HepG2 (cell line): ENCODE results near the gene PMS1. TPM values are rescaled to one million over a fixed set of nuclear protein-coding genes. Genes with fewer than 3 reads are reported as not detected.

ENCODE experiments used
- DMAP1 ChIP-seq: IDR thresholded peaks from 2 replicates; pipeline ENCODE4 v1.6.1; 2016
- FOXK2 ChIP-seq: fragments of 450-650 bp; IDR thresholded peaks from 2 replicates; pipeline ENCODE4 v1.6.1; 2016
- HOXD1 ChIP-seq: sonication (generic); formaldehyde crosslinking; IDR thresholded peaks from 2 replicates; pipeline ENCODE4 v1.5.0; 2020; ENCODE audit warnings: missing genetic modification reagents
- MEIS1 ChIP-seq: sonication (generic); formaldehyde crosslinking; IDR thresholded peaks from 2 replicates; pipeline ENCODE4 v1.9.0; 2021; ENCODE audit warnings: mild to moderate bottlenecking, missing genetic modification reagents, moderate library complexity, borderline replicate concordance
- PCBP1 ChIP-seq: fragments of 200-400 bp; formaldehyde crosslinking; IDR thresholded peaks from 2 replicates; pipeline ENCODE4 v1.6.1; 2017; ENCODE audit warnings: mild to moderate bottlenecking, low read depth, low read length, borderline replicate concordance
- SRSF9 ChIP-seq: fragments of 200-400 bp; formaldehyde crosslinking; IDR thresholded peaks from 2 replicates; pipeline ENCODE4 v1.6.1; 2018; ENCODE audit warnings: borderline replicate concordance, mild to moderate bottlenecking, low read depth, low read length; ENCODE audit not compliant: insufficient read depth, poor library complexity, severe bottlenecking
- TERF1 ChIP-seq: sonication (generic); formaldehyde crosslinking; IDR thresholded peaks from 2 replicates; pipeline ENCODE4 v1.8.0; 2022; ENCODE audit warnings: mild to moderate bottlenecking, missing genetic modification reagents, moderate library complexity
- TFDP1 ChIP-seq: IDR thresholded peaks from 2 replicates; pipeline ENCODE4 v1.6.1; 2016; ENCODE audit warnings: missing compliant biosample characterization, missing genetic modification reagents, borderline replicate concordance
- ZFX ChIP-seq: sonication (generic); formaldehyde crosslinking; IDR thresholded peaks from 2 replicates; pipeline ENCODE4 v1.4.0; 2020; ENCODE audit warnings: mild to moderate bottlenecking, low read depth, missing genetic modification reagents, moderate library complexity
- ZNF205 ChIP-seq: IDR thresholded peaks from 2 replicates; pipeline ENCODE4 v1.6.1; 2018; ENCODE audit warnings: missing biosample characterization, missing genetic modification reagents
- ZNF253 ChIP-seq: sonication (generic); formaldehyde crosslinking; IDR thresholded peaks from 2 replicates; pipeline ENCODE4 v1.8.0; 2022; ENCODE audit warnings: mild to moderate bottlenecking, missing genetic modification reagents, borderline replicate concordance
- ZNF282 ChIP-seq: fragments of 450-650 bp; IDR thresholded peaks from 2 replicates; pipeline ENCODE4 v1.6.1; 2018; ENCODE audit not compliant: partially characterized antibody
- ZNF574 ChIP-seq: sonication (generic); formaldehyde crosslinking; IDR thresholded peaks from 2 replicates; pipeline ENCODE4 v1.4.0; 2020; ENCODE audit warnings: missing genetic modification reagents
- polyA plus RNA-seq, 8 experiments: library from polyadenylated mRNA; depleted of rRNA in 3 of 8; stranded (reverse) in 7 of 8; unstranded in 1 of 8; fragments of >200 nt; fragmentation: Illumina TruSeq in 4 of 8; extraction: Trizol in 4 of 8; gene quantifications; 2 replicates each; pipeline versions ENCODE4 v1.2.1 to v1.2.3, GENCODE V29; 2011 to 2016; ENCODE audit warnings: low read depth in 4 of 8, missing spikeins in 1 of 8, mixed read lengths in 1 of 8; ENCODE audit not compliant: insufficient read depth in 1 of 8
- total RNA-seq, 5 experiments: library from RNA; depleted of rRNA; stranded (reverse); fragments of >200 nt; fragmentation: Illumina TruSeq; extraction: Trizol; gene quantifications; 2 replicates each; pipeline ENCODE4 v1.2.3, GENCODE V29; 2016; ENCODE audit warnings: low read depth in 1 of 5
- TF ChIP-seq, protein P1 (sequence below): fragments of 450-650 bp; IDR thresholded peaks from 2 replicates; pipeline ENCODE4 v1.6.1; 2017
- TF ChIP-seq, protein P2 (sequence below): sonication (generic); formaldehyde crosslinking; IDR thresholded peaks from 2 replicates; pipeline ENCODE4 v1.8.0; 2022; ENCODE audit warnings: low read depth, missing genetic modification reagents
- TF ChIP-seq, protein P3 (sequence below): sonication (generic); formaldehyde crosslinking; IDR thresholded peaks from 2 replicates; pipeline ENCODE4 v1.9.0; 2022; ENCODE audit warnings: missing genetic modification reagents, mild to moderate bottlenecking, borderline replicate concordance

The PMS1 gene
- total and polyA plus RNA-seq, 2 of the 13 experiments (the other 11 are each of a cell fraction or from before 2014, with no cell fraction given) = 14.6 to 39.9 TPM

- TF ChIP-seq FOXK2 (peak; percentile 32; the same call in 1 of the 2 replicates), ZNF253 (CRISPR knock-in tag) (no peak), PCBP1 (peak; percentile 68; the same call in 1 of the 2 replicates), ZFX (CRISPR knock-in tag) (peak; percentile 99), HOXD1 (peak; percentile 63; the same call in 1 of the 2 replicates), ZNF574 (CRISPR knock-in tag) (peak; percentile 91), MEIS1 (peak; percentile 98), SRSF9 (no peak), DMAP1 (CRISPR knock-in tag) (peak; percentile 98), ZNF205 (CRISPR knock-in tag) (peak; percentile 85), ZNF282 (no peak), TERF1 (CRISPR knock-in tag) (no peak), TFDP1 (CRISPR knock-in tag) (peak; percentile 94)
- TF ChIP-seq, protein P1, sequence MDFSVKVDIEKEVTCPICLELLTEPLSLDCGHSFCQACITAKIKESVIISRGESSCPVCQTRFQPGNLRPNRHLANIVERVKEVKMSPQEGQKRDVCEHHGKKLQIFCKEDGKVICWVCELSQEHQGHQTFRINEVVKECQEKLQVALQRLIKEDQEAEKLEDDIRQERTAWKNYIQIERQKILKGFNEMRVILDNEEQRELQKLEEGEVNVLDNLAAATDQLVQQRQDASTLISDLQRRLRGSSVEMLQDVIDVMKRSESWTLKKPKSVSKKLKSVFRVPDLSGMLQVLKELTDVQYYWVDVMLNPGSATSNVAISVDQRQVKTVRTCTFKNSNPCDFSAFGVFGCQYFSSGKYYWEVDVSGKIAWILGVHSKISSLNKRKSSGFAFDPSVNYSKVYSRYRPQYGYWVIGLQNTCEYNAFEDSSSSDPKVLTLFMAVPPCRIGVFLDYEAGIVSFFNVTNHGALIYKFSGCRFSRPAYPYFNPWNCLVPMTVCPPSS = no peak
- TF ChIP-seq, protein P2, sequence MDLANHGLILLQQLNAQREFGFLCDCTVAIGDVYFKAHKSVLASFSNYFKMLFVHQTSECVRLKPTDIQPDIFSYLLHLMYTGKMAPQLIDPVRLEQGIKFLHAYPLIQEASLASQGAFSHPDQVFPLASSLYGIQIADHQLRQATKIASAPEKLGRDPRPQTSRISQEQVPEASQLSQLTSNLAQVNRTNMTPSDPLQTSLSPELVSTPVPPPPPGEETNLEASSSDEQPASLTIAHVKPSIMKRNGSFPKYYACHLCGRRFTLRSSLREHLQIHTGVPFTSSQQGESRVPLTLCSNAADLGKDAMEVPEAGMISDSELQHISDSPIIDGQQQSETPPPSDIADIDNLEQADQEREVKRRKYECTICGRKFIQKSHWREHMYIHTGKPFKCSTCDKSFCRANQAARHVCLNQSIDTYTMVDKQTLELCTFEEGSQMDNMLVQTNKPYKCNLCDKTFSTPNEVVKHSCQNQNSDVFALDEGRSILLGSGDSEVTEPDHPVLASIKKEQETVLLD (CRISPR knock-in tag) = peak; percentile 18; the same call in 1 of the 2 replicates
- TF ChIP-seq, protein P3, sequence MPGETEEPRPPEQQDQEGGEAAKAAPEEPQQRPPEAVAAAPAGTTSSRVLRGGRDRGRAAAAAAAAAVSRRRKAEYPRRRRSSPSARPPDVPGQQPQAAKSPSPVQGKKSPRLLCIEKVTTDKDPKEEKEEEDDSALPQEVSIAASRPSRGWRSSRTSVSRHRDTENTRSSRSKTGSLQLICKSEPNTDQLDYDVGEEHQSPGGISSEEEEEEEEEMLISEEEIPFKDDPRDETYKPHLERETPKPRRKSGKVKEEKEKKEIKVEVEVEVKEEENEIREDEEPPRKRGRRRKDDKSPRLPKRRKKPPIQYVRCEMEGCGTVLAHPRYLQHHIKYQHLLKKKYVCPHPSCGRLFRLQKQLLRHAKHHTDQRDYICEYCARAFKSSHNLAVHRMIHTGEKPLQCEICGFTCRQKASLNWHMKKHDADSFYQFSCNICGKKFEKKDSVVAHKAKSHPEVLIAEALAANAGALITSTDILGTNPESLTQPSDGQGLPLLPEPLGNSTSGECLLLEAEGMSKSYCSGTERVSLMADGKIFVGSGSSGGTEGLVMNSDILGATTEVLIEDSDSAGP (CRISPR knock-in tag) = peak; percentile 98
These were observed at the start of gene PMS1, which contains the start of gene ORMDL1 (continued) for GRCh38 chr2:189783927-189784867.
